Measurements from ENCODE around the gene DDR2.

GRCh38 chr1:162716123-162716522 is 83.9 kb downstream of the DDR2 start:
- TF ChIP-seq POLR2AphosphoS5 (IDR thresholded peaks at IDR 0.05; ENCODE audit: low read depth, low read length) (no peak), TAF1 (IDR thresholded peaks at IDR 0.05; ENCODE audit: borderline replicate concordance, insufficient read depth, low read length) (no peak), REST (IDR thresholded peaks at IDR 0.05; ENCODE audit: insufficient read depth in 1 of 2, low read depth in 2 of 2, low read length in 2 of 2) (no peak), FOXP2 (optimal IDR thresholded peaks at IDR 0.05; ENCODE audit: borderline replicate concordance, extremely low read depth, extremely low read length, insufficient read depth) (no peak), SIN3A (IDR thresholded peaks at IDR 0.05; ENCODE audit: borderline replicate concordance, insufficient read depth, low read length) (no peak)

Measured in PFSK-1 (cell line).